ENCODE results near the gene UNC13A. TPM values are rescaled to one million over a fixed set of nuclear protein-coding genes. Genes with fewer than 3 reads are reported as not detected.

The UNC13A gene
- 0.02 TPM in 1 of 2 replicates, not detected in the other for total RNA-seq

- Mint-ChIP-seq H3K36me3 (ENCODE audit: low read depth) (no peaks in the 10 kb centered on the region), H3K27ac (no peak within 1 kb of the TSS), H3K27me3 (ENCODE audit: low read depth) (peaks cover 44% of the 10 kb centered on the region), H3K4me1 (ENCODE audit: low read depth) (peaks cover 6% of the 10 kb centered on the region), H3K9me3 (no peaks in the 10 kb centered on the region), H3K4me3 (ENCODE audit: low read depth) (no peak within 1 kb of the TSS)
- peak; percentile 35 for DNase-seq (ENCODE audit: low spot score)
- intact Hi-C loops (cut with micrococcal nuclease), result no loop called here
Measured at GRCh38 chr19:17687857-17688784, at the start of gene UNC13A. Gene UNC13A (minus strand): TSS chr19:17688354. CDS start chr19:17688199, 155 bp downstream.

DNA sequence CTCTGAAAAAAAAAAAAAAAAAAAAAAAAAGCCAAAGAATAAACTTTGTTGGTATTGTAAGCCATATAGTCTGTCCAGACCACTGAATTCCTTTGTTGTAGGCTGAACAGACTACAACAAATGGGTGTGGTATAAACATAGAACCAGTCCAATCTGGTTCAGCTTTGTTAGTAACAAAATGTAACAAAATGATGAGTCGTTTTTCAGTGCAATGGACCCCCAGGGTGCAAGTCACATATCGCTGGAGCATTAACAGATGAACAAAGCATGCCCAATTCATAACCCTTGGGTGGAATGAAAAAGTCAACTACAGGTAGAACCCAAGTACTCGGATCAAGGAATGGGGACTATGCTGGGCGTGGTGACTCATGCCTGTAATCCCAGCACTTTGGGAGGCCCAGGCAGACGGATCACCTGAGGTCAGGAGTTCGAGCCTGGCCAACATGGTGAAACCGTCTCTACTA lies 49.6 kb upstream of the UNC13A start:
- intact Hi-C loops (cut with micrococcal nuclease), result no loop called here
- H3K27ac Mint-ChIP-seq, result no peak overlapping the region
- peaks cover 37% of the 10 kb centered on the region for H3K36me3 Mint-ChIP-seq (ENCODE audit: low read depth)
- no peaks in the 10 kb centered on the region for H3K27me3 Mint-ChIP-seq (ENCODE audit: low read depth)
- H3K4me1 Mint-ChIP-seq (ENCODE audit: low read depth), result peaks cover 4% of the 10 kb centered on the region
- DNase-seq (ENCODE audit: low spot score), result no peak
- H3K9me3 Mint-ChIP-seq, result no peaks in the 10 kb centered on the region
- H3K4me3 Mint-ChIP-seq (ENCODE audit: low read depth), result no peak overlapping the region

DNA sequence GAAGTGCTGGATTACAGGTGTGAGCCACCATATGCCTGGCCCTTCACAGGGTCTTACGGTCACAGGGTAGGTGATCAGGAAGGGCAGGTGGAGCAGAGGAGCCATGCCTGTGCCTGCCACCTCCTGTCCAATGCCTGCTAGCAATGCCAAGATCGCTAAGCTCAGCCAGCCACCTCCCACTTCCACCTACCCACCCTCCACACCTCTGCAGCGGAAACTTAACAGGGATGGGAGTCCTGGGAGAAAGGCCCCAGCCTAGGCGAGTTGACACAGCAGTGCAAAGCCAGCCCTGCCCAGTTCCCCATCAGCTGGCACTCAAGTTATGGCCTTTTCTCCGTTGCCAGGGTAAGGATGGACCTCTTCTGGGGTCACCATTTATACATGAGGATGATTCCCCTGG lies 47.3 kb upstream of the UNC13A start:
- Mint-ChIP-seq H3K4me3 (ENCODE audit: low read depth) (no peak overlapping the region), H3K36me3 (ENCODE audit: low read depth) (peaks cover 51% of the 10 kb centered on the region), H3K27ac (no peak overlapping the region), H3K4me1 (ENCODE audit: low read depth) (peaks cover 8% of the 10 kb centered on the region), H3K9me3 (no peaks in the 10 kb centered on the region), H3K27me3 (ENCODE audit: low read depth) (no peaks in the 10 kb centered on the region)
- intact Hi-C loops (cut with micrococcal nuclease), result no loop called here
- DNase-seq (ENCODE audit: low spot score), result no peak

DNA sequence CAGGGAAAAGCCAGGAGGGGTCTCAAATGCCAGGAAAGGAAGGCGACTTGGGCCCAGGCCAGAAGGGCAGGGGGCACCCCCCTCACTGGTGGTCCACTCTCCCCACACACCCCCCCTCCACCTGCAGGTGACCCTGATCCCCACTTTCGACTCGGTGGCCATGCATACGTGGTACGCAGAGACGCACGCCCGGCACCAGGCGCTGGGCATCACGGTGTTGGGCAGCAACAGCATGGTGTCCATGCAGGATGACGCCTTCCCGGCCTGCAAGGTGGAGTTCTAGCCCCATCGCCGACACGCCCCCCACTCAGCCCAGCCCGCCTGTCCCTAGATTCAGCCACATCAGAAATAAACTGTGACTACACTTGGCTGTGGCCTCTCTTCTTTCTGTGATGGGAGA lies 46.0 kb upstream of the UNC13A start:
- peaks cover 7% of the 10 kb centered on the region for H3K4me1 Mint-ChIP-seq (ENCODE audit: low read depth)
- H3K9me3 Mint-ChIP-seq, result no peaks in the 10 kb centered on the region
- H3K27ac Mint-ChIP-seq, result no peak overlapping the region
- H3K36me3 Mint-ChIP-seq (ENCODE audit: low read depth), result peaks cover 62% of the 10 kb centered on the region
- no peak for DNase-seq (ENCODE audit: low spot score)
- H3K27me3 Mint-ChIP-seq (ENCODE audit: low read depth), result no peaks in the 10 kb centered on the region
- H3K4me3 Mint-ChIP-seq (ENCODE audit: low read depth), result no peak overlapping the region
- intact Hi-C loops (cut with micrococcal nuclease), result no loop called here

GRCh38 chr19:17733127-17733526 lies 45.0 kb upstream of the UNC13A start:
- Mint-ChIP-seq H3K27ac (no peak overlapping the region), H3K4me1 (ENCODE audit: low read depth) (peaks cover 4% of the 10 kb centered on the region), H3K36me3 (ENCODE audit: low read depth) (peaks cover 65% of the 10 kb centered on the region), H3K9me3 (no peaks in the 10 kb centered on the region), H3K27me3 (ENCODE audit: low read depth) (no peaks in the 10 kb centered on the region), H3K4me3 (ENCODE audit: low read depth) (no peak overlapping the region)
- intact Hi-C loops (cut with micrococcal nuclease), result no loop called here
- DNase-seq (ENCODE audit: low spot score), result no peak

- Mint-ChIP-seq H3K4me3 (ENCODE audit: low read depth) (no peak overlapping the region), H3K36me3 (ENCODE audit: low read depth) (peaks cover 61% of the 10 kb centered on the region), H3K9me3 (no peaks in the 10 kb centered on the region), H3K4me1 (ENCODE audit: low read depth) (peaks cover 4% of the 10 kb centered on the region), H3K27me3 (ENCODE audit: low read depth) (no peaks in the 10 kb centered on the region), H3K27ac (no peak overlapping the region)
- no peak for DNase-seq (ENCODE audit: low spot score)
- intact Hi-C loops (cut with micrococcal nuclease), result no loop called here
Measured at GRCh38 chr19:17727843-17728242, 39.7 kb upstream of the UNC13A start.

- DNase-seq (ENCODE audit: low spot score), result no peak
- Mint-ChIP-seq H3K4me3 (ENCODE audit: low read depth) (no peak overlapping the region), H3K36me3 (ENCODE audit: low read depth) (peaks cover 57% of the 10 kb centered on the region), H3K27ac (no peak overlapping the region), H3K9me3 (no peaks in the 10 kb centered on the region), H3K4me1 (ENCODE audit: low read depth) (peaks cover 4% of the 10 kb centered on the region), H3K27me3 (ENCODE audit: low read depth) (no peaks in the 10 kb centered on the region)
- intact Hi-C loops (cut with micrococcal nuclease), result no loop called here
Measured at GRCh38 chr19:17726964-17727773, 39.0 kb upstream of the UNC13A start.

- H3K9me3 Mint-ChIP-seq, result no peaks in the 10 kb centered on the region
- peaks cover 52% of the 10 kb centered on the region for H3K36me3 Mint-ChIP-seq (ENCODE audit: low read depth)
- peaks cover 13% of the 10 kb centered on the region for H3K4me1 Mint-ChIP-seq (ENCODE audit: low read depth)
- no peak overlapping the region for H3K27ac Mint-ChIP-seq
- intact Hi-C loops (cut with micrococcal nuclease), result no loop called here
- no peak for DNase-seq (ENCODE audit: low spot score)
- no peaks in the 10 kb centered on the region for H3K27me3 Mint-ChIP-seq (ENCODE audit: low read depth)
- no peak overlapping the region for H3K4me3 Mint-ChIP-seq (ENCODE audit: low read depth)
Measured at GRCh38 chr19:17726136-17726741, 38.1 kb upstream of the UNC13A start.

DNA sequence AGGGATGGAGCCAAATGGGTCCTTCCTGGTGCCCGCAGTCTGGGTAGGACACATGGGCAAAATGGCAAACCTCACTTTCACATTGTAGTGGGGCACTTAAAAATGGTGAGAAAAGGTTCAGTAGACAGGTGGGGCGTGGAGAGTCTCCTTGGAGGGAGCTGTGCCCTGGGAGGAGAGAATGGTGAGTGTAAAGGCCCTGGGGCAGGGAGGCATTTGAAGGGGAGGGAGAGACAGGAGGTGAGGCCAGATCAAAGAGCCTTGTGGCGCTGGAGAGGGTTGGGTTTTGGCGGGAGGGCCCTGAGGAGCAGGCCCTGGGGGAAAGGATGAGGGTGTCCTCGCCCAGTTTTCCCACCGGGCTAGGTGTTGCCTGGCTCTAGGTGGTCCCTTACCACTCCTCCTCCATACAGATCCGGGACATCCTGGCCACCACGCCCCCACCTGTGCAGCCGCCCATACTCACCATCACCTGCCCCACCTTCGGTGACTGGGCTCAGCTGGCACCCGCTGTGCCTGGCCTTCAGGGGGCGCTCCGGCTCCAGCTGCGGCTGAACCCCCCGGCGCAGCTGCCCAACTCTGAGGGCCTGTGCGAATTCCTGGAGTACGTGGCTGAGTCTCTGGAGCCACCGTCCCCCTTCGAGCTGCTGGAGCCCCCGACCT lies 37.4 kb upstream of the UNC13A start:
- DNase-seq (ENCODE audit: low spot score), result no peak

DNA sequence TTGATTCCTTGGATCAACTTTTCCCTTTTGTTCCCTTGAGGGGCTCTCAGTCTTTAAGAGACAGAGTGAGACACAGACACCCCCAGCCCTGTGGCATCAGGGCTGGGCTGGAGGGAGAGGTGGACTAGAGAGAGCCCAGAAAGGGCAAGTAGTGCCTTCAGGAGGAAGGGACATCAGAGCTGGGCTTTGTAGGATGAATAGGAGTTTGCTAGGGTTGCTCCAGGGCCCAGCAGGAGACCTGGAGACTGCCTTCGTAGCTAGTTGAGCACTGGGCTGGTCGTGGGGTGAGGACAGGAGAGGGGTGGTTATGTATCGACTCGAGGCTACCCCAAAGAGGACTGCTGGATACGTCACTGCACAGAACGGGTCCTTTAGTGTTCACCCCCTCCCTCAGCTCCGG lies 36.5 kb upstream of the UNC13A start:
- Mint-ChIP-seq H3K9me3 (no peaks in the 10 kb centered on the region), H3K4me3 (ENCODE audit: low read depth) (no peak overlapping the region), H3K4me1 (ENCODE audit: low read depth) (peaks cover 24% of the 10 kb centered on the region), H3K36me3 (ENCODE audit: low read depth) (peaks cover 44% of the 10 kb centered on the region), H3K27me3 (ENCODE audit: low read depth) (no peaks in the 10 kb centered on the region), H3K27ac (no peak overlapping the region)
- no peak for DNase-seq (ENCODE audit: low spot score)
- intact Hi-C loops (cut with micrococcal nuclease), result no loop called here

More for the DNA sequence above, 37.4 kb upstream of the UNC13A start:
- no peak overlapping the region for H3K4me3 Mint-ChIP-seq (ENCODE audit: low read depth)
- no peaks in the 10 kb centered on the region for H3K9me3 Mint-ChIP-seq
- intact Hi-C loops (cut with micrococcal nuclease), result no loop called here
- peaks cover 46% of the 10 kb centered on the region for H3K36me3 Mint-ChIP-seq (ENCODE audit: low read depth)
- H3K27me3 Mint-ChIP-seq (ENCODE audit: low read depth), result no peaks in the 10 kb centered on the region
- peaks cover 16% of the 10 kb centered on the region for H3K4me1 Mint-ChIP-seq (ENCODE audit: low read depth)
- H3K27ac Mint-ChIP-seq, result no peak overlapping the region

- Mint-ChIP-seq H3K4me3 (ENCODE audit: low read depth) (no peak overlapping the region), H3K36me3 (ENCODE audit: low read depth) (peaks cover 36% of the 10 kb centered on the region), H3K27ac (peak overlapping the region; percentile 33), H3K9me3 (no peaks in the 10 kb centered on the region), H3K27me3 (ENCODE audit: low read depth) (no peaks in the 10 kb centered on the region), H3K4me1 (ENCODE audit: low read depth) (peaks cover 31% of the 10 kb centered on the region)
- no peak for DNase-seq (ENCODE audit: low spot score)
- intact Hi-C loops (cut with micrococcal nuclease), result no loop called here
Measured at GRCh38 chr19:17722655-17723240, 34.6 kb upstream of the UNC13A start.

GRCh38 chr19:17721821-17722220 lies 33.7 kb upstream of the UNC13A start:
- Mint-ChIP-seq H3K36me3 (ENCODE audit: low read depth) (peaks cover 32% of the 10 kb centered on the region), H3K9me3 (no peaks in the 10 kb centered on the region), H3K4me3 (ENCODE audit: low read depth) (peak overlapping the region; percentile 92), H3K27me3 (ENCODE audit: low read depth) (no peaks in the 10 kb centered on the region), H3K27ac (peak overlapping the region; percentile 39), H3K4me1 (ENCODE audit: low read depth) (peaks cover 36% of the 10 kb centered on the region)
- intact Hi-C loops (cut with micrococcal nuclease), result no loop called here
- DNase-seq (ENCODE audit: low spot score), result no peak
